GM21526 (cell line): ENCODE measurements around the gene NCKIPSD.

Experiments used
- ATAC-seq: cut with Tn5 transposase; IDR thresholded peaks from one replicate; pipeline ENCODE4 v1.9.1; 2021; ENCODE audit warnings: moderate library complexity; ENCODE audit not compliant: unreplicated experiment, low FRiP score

NCKIPSD gene

GRCh38 chr3:48651771-48652170 lies 33.9 kb downstream of the NCKIPSD start:
- ATAC-seq = no peak

GRCh38 chr3:48650723-48651122 lies 35.0 kb downstream of the NCKIPSD start:
- no peak for ATAC-seq

DNA sequence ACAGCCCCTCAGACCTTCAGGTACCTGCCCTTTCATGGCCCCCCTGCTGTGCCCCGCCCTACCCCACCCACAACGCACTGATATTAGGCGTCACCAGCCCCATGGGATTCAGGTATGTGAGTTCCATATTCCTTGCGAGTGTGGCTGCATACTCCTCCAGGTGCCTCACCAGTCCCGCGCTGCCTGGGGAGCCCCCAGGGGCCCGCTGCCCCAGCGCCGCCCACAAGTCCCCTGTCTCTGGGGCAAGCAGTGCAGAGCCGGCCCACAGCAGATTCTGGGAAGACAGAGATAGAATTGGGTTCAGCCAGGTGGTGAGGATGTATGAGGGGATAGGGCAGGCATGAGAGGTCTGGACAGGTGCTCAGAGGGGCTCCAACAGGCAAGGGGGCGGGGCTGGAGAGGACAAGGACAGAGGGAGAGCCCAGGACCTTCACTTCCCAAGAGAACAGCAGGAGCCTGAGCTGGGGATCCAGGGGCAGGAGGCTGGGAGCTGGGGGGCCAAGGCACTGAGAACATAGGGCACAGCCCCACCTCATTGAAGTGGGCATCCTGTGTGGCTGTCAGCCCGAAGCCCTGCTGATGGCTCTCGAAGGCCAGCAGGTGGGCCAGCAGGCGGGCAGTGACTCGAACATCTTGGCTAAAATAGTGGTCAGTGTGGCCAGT lies 37.4 kb downstream of the NCKIPSD start:
- no peak for ATAC-seq

- no peak for ATAC-seq
Observed at GRCh38 chr3:48647714-48648113, 38.0 kb downstream of the NCKIPSD start.

DNA sequence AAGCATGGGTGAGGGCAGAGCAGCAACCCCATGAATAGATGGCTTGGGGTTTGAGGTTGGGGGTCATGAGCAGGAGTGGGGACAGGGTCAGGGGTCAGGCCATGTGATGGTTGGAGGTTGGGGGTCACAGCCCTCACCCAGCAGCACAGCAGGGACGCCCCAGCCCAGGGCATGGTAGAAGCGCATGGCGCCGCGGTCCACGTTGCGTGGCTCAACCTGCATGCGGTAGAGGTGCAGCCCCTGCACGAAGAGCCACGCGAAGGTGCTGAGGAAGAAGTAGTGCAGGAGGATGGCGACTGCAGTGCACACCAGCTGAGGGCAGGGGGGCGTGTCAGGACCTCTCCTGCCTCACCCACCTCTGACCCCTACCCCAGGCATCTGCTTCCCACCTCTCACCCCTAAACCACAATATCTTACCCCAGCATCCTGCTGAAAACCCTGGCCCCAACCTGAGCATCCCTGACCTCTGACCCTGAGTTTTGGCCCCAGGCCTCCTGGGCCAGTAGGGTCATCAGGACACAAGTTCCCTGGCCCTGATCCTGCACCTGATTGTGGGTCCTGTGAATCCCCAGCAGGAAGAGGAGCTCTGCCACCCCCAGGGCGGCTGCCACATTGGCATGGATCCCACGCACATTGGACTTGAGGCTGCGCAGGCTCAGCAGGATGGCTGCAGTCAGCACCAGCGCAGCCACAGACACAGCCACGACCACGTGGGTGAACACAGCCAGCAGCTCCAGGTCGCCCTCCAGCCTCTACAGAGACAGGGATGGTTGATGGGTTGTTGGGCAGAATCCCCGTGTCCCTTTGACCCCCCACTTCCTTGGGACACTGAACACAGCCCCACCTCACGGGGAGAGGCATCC lies 40.6 kb downstream of the NCKIPSD start:
- no peak for ATAC-seq

DNA sequence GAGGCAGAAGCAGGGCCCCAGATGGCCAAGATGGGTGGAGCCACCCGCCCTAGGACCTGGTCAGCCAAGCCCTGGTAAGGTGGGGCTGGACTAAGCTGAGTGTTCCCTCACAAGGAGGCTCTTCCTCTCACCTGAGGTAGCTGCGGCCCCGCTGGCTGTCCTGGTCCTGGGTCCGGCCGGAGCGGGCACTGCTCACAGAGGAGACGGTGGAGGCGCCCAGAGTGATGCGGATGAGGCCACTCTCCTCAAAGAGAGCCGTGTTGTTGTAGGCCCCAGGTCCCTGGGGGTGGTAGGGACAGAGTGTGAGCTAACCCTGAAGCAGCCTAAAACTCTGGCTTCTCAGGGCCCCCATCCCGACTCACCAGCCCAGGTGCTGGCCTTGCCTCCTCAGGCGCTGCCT lies 43.1 kb downstream of the NCKIPSD start:
- ATAC-seq = no peak

GRCh38 chr3:48641396-48641795 lies 44.3 kb downstream of the NCKIPSD start:
- ATAC-seq = no peak

DNA sequence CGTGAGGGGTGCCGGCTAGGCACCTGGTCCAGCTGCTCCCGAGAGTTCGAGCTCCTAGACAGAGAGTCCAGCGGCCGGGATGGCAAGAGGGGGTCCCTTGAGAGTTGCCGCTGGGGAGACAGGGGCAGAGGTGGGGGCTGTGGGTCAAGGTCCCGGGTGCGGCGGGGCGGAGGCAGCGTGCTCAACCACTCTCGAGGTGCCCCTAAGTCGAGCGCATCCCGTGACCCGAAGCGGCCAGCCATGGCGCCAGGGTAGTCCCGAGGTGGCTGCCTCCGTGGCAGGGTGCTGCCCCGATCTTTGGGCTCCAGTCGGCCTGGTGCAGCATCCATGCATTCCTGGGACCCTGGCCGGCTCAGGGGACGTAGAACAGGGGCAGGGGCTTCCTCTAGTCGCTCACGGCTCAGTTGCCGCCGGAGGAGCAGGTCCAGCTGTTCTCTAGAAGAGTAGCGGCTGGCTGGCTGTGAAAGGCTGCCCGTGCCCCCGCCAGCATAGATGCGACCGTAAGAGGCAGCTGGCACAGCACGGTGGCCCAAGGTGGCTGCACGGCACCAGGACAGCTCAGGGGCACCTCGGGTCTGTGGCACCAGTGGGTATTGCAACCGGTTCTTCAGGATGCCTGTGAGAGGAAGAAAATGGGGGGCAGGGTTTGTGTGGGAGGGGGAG lies 45.6 kb downstream of the NCKIPSD start:
- ATAC-seq = no peak

DNA sequence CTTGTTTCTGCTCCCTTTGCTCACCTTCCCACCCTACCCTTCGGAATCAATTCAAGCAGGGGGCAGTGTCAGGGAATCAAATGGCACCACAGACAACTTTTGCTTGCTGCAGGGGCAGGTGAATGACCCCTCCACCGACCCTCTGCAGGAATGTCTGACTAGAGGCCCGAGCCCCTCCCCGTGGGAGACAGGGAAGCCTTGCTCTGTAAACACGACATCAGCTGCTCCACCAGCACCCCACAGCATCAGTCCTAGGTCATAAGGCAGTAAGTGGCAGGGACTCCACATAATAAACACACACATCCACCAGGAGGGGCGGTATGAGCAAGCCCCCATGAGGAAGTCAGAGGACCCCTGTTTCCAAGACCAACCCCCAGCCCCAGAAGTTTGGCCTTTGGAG lies 48.4 kb downstream of the NCKIPSD start:
- ATAC-seq = no peak

GRCh38 chr3:48636149-48636655 lies 49.5 kb downstream of the NCKIPSD start:
- ATAC-seq = no peak

DNA sequence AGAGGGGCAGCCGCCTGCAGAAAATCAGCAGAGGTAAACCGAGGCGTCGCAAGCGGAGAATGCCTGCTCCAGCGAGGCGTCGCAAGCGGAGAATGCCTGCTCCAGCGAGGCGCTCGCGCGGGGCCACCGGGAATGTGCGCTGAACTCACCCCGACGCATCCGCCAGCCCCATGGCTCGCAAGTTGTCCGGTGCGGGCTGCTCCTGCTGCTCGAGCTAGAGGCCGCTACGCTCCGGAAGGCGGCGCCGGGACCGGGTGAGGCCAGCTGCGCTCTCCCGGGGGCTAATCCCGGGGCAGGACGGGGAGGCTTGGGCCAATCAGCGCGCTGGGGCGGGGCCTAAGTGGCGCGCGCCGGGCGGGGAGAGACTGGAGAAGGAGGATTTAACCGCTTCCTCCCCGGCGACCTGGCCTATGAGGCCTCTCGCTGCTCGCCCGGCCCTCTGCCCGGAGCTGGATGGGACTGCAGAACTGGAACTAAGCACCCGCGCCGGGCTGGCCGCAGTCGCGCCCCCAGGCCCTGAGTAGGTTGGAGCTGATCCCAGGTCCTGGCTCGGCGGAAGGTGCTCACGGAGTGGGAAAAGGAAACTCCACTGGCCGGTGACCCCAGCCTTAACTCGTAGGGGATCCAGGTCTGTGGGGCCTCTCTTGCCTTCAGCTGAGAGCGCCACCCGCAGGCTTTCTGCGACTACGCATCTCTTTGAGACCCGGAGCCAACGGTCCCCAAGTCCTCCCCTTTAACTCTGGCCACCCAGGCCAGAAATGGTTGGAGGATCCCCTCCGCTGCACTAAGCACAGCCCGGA lies 50.3 kb downstream of the NCKIPSD start, which contains the start of gene SLC26A6:
Gene SLC26A6 (minus strand): TSS at position 240 of the 800 bp plus-strand sequence. CDS start 68 bp downstream, at position 172.
- peak; percentile 80 for ATAC-seq

GRCh38 chr3:48634661-48635221 lies 51.0 kb downstream of the NCKIPSD start:
- ATAC-seq = no peak

- ATAC-seq = no peak
Observed at GRCh38 chr3:48633743-48634142, 52.0 kb downstream of the NCKIPSD start.

DNA sequence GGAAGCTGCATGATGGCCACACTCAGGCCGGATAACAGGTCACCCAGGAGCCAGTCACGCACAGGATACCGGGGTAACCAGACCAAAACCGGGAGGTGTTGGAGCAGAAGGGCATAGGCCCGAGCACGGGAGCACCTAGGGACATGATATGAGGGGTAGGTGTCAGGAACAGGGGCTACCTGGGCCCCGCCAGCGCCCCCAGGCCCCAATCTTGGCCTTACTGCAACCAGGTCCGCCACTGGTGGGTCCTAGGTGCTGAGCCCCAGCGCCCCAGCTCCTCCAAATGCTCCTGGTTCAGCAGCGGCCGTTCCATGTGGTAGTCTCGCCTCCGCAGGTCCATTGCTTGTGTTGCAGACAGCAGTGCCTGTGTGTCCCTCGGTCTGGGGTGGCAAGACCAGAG lies 52.5 kb downstream of the NCKIPSD start:
- ATAC-seq = no peak

GRCh38 chr3:48631516-48632448 lies 53.9 kb downstream of the NCKIPSD start:
- ATAC-seq = no peak

DNA sequence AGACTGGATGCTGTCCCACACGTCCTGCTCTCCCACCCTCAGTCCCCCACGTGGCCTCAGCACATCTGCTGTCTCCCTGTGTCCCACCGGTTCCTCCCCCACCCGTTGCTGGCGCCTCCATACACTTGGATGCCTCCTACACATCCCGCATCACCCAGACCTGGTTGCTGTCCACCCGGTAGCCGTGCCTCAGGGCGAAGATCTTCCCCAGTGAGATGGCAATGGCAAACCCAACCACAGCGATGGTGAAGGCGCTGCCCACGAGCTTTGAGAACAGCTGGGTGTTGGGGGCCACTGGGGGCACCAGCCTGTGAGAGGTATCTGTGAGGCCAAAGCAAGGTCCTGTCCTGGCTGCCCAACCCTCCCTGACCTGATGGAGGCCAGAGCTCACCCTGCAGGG lies 54.9 kb downstream of the NCKIPSD start:
- ATAC-seq = no peak

GRCh38 chr3:48630407-48630806 lies 55.3 kb downstream of the NCKIPSD start:
- ATAC-seq = no peak

GRCh38 chr3:48629894-48630293 lies 55.8 kb downstream of the NCKIPSD start:
- ATAC-seq = no peak
